CD1c-positive myeloid dendritic cell (primary cell): Measurements from ENCODE around the gene GAB1.

Experiments
- DNase-seq: peaks from one replicate; pipeline ENCODE4 v3.0.0-alpha.2; 2016; ENCODE audit errors: extremely low spot score

The GAB1 gene

GRCh38 chr4:143417679-143418403 is 81.2 kb downstream of the GAB1 start:
- DNase-seq, result no peak

DNA sequence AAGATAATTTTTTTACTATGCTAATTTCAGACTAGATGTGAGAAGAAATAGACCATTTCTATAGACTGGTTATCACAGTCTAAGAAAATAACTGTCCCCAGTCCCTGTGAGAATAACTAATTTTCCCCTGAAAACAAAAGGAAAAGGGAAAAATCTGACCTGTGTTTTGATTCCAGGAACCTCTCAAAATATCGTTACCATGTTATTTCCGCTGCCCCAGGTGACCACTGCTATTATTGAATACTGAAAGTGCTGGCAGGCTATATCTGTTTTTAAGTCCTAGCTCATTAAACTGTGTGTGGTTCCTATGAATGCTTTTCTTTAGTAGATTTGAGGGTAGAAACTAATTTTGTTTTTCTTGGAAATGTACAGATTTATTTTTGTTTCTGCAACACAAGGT is 83.6 kb downstream of the GAB1 start:
- no peak for DNase-seq

DNA sequence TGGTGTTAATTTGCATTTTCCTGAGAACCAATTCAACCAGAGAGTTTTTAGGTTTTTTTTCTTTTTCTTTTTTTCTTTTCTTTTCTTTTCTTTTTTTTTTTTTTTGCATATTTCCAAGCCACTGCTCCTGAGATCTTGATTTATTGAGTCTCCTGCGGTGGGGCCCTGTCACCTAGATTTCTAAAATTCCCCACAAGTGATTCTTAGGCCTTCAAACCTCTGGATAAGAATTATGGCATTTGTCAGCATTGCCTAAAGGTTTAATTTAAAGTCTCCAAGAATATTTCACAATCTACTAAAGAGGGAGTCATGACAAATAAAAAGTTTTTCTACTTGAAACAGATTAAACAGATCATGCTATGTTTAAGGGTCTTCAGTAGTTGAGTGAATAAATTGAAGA is 84.9 kb downstream of the GAB1 start:
- DNase-seq, result no peak

DNA sequence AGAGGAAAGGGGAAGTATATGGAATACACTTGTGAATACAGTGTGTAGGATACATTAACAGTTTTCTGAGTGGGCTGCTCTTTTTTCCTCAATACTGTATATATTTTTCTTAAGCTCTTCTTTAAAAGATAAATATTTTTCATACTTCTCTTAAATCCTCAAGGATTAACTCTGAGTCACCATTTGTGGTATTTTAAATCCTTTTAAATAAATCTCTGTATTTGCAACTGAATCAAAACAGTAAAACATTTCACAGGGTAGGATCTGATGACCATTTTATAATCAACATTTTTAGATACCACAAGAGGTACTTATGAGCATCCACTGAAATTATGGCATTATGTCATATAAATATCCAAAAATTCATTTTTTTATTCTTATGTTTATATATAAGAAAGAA is 87.6 kb downstream of the GAB1 start:
- DNase-seq, result no peak

- DNase-seq, result no peak
Observed at GRCh38 chr4:143431526-143432257, 95.0 kb downstream of the GAB1 start.

DNA sequence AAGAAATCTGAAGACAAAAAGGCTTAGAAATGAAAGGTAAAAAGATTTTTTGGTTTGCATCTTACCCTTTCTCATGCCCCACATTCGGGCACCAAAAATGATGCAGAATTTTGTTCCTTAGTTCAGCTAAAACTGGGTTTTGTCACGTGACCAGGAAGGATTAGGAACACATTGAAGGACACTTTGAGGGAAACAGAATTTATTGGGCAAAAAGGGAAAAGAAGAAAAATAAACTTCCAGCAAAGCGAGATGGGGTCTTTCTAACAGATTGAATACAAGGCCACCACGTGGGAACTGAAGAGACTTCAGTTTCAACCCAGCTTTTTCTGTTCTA is 95.5 kb downstream of the GAB1 start:
- no peak for DNase-seq

- no peak for DNase-seq
Observed at GRCh38 chr4:143433231-143433630, 96.6 kb downstream of the GAB1 start.

GRCh38 chr4:143435955-143436354 is 99.3 kb downstream of the GAB1 start:
- DNase-seq, result no peak

GRCh38 chr4:143437476-143437875 is 100.8 kb downstream of the GAB1 start:
- no peak for DNase-seq

DNA sequence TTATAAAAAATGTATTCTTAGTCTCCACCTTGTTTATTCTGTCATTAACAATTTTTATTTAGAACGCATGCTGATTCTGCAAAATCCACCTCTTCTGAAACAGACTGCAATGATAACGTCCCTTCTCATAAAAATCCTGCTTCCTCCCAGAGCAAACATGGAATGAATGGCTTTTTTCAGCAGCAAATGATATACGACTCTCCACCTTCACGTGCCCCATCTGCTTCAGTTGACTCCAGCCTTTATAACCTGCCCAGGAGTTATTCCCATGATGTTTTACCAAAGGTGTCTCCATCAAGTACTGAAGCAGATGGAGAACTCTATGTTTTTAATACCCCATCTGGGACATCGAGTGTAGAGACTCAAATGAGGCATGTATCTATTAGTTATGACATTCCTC is 101.3 kb downstream of the GAB1 start:
- DNase-seq, result no peak

DNA sequence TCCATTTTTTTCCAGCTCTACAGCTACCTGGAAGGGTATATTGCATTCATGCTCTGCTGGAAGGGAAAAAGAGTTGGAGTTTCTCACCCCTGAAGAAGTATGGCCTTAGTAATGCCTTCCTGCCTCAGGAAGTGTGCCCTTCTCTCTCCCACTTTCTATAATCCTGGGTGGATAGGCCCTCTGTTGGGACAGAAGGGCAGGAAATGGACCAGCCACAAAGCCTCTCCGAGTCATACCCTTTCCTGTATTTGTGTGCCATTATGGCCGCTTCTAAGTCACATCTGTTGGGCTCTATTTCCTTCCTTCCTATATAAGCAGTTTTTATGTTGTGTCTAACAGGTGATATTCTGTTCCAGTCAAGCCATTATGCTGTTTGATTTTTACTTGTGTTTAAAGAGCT is 102.0 kb downstream of the GAB1 start:
- no peak for DNase-seq

- DNase-seq, result no peak
Observed at GRCh38 chr4:143441109-143441508, 104.4 kb downstream of the GAB1 start.

- DNase-seq, result no peak
Observed at GRCh38 chr4:143441678-143442077, 105.0 kb downstream of the GAB1 start.

- DNase-seq, result no peak
Observed at GRCh38 chr4:143443728-143444127, 107.1 kb downstream of the GAB1 start.

DNA sequence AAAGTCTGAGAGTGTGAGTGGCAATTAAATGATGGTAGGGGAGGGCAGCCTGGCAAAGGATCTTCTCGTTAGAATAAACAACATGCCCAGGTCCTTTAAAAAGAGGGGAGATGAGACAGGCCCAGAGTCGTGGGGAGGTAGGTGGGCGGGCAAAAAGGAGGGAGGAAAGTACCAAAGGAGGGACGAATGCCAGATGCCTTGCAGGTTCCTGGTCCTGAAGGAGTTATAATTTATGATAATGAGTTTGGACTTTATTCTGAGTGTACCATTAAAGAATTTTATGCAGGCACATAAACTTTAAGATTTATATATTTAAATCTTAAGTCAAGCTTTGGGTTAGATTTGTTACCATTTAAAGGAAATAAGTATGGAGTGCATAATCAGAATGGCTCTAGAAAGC is 114.5 kb downstream of the GAB1 start:
- no peak for DNase-seq

DNA sequence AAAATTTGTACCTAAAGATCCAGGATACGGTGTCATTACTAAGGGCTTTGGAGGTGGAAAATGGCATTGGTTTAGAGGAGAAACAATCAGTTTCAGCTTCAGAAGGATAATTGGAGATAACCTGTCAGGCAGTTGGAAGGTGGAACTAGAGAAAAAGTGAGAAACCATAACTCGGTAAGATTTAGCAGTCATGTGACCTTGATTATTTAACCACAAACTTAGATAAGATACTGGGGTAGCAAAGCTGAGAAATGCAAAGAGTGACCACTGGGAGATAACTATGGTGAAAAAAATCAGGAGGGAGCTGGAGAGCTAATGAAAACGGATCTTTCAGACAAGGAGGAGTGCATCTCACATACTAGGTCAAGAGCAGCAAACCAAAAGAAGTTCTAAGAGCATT is 118.5 kb downstream of the GAB1 start:
- no peak for DNase-seq

GRCh38 chr4:143458966-143459365 is 122.3 kb downstream of the GAB1 start:
- no peak for DNase-seq

GRCh38 chr4:143473334-143474126 is 136.9 kb downstream of the GAB1 start:
- no peak for DNase-seq

DNA sequence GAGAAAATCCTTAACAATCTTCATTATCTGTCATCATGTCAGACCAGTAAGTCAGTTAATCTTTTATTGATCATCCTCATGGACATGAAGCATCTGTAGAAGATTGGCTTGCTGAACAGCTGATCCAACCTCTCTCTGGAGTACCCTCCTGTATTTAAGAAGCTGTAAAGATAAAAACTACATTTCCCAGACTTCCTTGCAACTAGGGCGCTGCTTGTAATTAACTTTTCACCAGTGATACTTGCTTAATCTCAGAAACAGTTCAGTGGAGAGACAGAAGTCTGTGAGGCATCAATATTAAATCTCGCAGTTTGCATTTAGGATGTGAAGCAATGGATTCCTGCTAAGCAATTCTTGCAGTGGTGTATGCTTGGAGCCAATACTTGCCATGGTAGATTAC is 140.8 kb downstream of the GAB1 start:
- DNase-seq, result no peak

DNA sequence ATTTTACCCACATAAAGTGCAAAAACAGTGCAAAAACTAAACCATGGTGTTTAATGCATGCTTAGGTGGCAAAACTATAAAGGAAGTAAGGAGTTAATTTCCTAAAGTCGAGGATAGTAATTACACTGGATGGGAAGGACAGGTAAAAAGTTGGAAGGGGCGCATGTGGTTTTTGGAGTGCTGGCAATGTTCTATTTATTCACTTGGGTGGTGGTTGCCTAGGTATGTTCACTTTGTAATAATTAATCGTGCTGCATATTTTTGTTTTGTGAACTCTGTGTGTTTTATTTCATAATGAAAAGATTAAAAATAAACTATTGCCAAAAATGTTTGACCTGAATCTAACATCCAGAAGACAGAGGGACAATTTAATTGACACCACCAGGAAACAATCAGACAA is 144.7 kb downstream of the GAB1 start:
- DNase-seq, result no peak

- peak; percentile 42 for DNase-seq
Observed at GRCh38 chr4:143482840-143483239, 146.2 kb downstream of the GAB1 start.

GRCh38 chr4:143486314-143486713 is 149.6 kb downstream of the GAB1 start:
- no peak for DNase-seq

- DNase-seq, result no peak
Observed at GRCh38 chr4:143488687-143489086, 152.0 kb downstream of the GAB1 start.
